Mesodermal cell (in vitro differentiated cells): ENCODE measurements around the gene CREBZF.

Experiments
- H3K27ac ChIP-seq: 2 replicates; pipeline ENCODE4 v1.7.0; 2013; ENCODE audit warnings: mild to moderate bottlenecking, low read depth, low read length, moderate library complexity; ENCODE audit not compliant: severe bottlenecking
- H3K36me3 ChIP-seq: 2 replicates; pipeline ENCODE4 v1.7.1; 2013; ENCODE audit warnings: mild to moderate bottlenecking, low read length, moderate library complexity; ENCODE audit not compliant: control insufficient read depth, insufficient read depth
- H3K4me1 ChIP-seq: one replicate; pipeline ENCODE4 v1.7.1; 2013; ENCODE audit warnings: mild to moderate bottlenecking, low read length; ENCODE audit not compliant: insufficient read depth, control insufficient read depth, poor library complexity, severe bottlenecking
- H3K4me3 ChIP-seq: 2 replicates; pipeline ENCODE4 v1.7.0; 2013; ENCODE audit warnings: low read length, control low read depth, mild to moderate bottlenecking; ENCODE audit not compliant: insufficient read depth, poor library complexity, severe bottlenecking; ENCODE audit errors: extremely low read depth
- H3K9me3 ChIP-seq: 2 replicates; pipeline ENCODE4 v1.7.1; 2013; ENCODE audit warnings: mild to moderate bottlenecking, low read length, moderate library complexity; ENCODE audit not compliant: control insufficient read depth
- WGBS, 2 experiments: methylation state at CpG; one replicate each; pipeline ENCODE4 v1.1.5; 2013; ENCODE audit warnings: missing lambda C conversion rate in 2 of 2; ENCODE audit not compliant: insufficient coverage in 2 of 2; 5-methylcytosine and 5-hydroxymethylcytosine counted together

Gene CREBZF

DNA sequence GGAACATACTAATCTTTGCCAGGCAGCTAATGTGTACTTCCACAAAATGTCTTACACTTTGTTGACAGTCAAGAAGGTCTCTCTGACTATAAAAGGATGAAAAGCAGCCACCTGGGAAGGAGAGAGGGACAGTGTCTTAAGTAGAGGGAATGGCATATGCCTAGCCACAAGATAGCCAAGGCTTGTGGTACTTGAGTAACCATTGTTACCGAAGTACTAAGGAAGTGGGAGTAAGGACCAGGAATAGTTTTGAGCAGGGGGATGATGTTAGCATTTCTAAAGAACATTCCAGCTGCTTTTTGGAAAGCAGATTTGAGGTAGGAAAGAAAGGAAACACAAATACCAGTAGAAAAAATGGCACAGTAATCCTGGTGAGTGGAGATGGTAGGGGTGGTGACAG lies 13.8 kb downstream of the CREBZF start:
- WGBS, 2 experiments, result 83 to 90% methylated on average over 1 of the region's 1 CpG
- Histone ChIP-seq H3K9me3 (no peaks in the 10 kb centered on the region), H3K36me3 (peaks cover 31% of the 10 kb centered on the region), H3K4me1 (no peaks in the 10 kb centered on the region), H3K27ac (no peak overlapping the region), H3K4me3 (no peak overlapping the region)

DNA sequence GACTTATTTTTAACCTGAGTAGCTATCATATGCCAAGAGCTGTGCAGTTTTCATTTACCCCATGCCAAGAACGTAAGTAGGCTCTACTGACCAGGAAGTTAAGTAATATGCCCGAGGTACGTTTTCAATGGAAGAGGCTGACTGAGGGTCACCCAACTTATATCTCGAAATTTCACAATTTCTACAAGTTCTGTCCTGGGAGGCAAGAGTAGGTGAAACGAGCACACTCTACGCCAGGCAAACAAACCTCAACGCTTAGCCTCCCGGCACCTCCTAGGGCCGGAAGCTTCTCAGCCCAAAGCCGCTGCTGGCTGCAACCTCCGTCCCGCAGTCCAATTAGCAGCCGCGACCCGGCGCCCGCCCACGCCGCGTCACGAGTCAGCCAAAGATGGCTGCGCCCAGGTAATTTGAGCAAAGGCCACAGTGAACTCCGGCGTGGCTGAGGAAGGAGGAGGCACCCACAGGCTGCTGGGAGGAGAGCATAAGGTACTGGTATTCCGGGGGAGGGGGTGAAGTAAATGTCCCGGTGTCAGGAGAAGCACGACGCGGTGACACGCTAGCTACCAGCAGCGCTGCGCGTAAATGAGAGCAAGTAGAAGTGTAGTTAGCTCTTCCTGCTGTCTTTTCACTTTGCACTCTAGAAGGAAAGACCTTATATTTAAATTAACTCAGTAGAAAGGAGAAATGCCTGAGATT lies 17.2 kb downstream of the CREBZF start, which contains the start of gene TMEM126A:
Gene TMEM126A, plus strand, starts transcription at position 364 of the 696 bp plus-strand sequence. CDS start 2,289 bp downstream, outside the sequence.
- H3K36me3 ChIP-seq, result peaks cover 11% of the 10 kb centered on the region
- H3K27ac ChIP-seq, result peak within 1 kb of the TSS; percentile 68
- H3K4me1 ChIP-seq, result no peaks in the 10 kb centered on the region
- WGBS, 2 experiments, result 0 to 1% methylated on average over 25 of the region's 33 CpGs
- peak within 1 kb of the TSS; percentile 63 for H3K4me3 ChIP-seq
- no peaks in the 10 kb centered on the region for H3K9me3 ChIP-seq

DNA sequence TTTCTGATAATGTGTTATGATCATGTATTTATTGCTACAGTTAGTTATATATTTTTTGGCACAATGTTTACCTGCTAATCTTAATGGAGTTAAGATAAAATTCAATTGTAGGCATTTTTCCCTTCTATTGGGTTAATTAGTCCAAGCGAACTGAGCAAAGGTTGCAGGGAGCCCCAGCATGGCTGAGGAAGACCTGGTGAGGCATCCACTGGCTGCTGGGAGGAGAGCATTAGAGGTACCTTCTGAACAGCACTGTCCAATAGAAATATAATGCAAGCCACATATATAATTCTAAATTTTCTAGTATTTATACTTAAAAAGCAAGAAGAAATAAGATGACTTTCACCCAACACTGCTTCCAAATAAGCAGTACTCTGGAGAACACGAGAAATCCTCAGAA lies 17.9 kb downstream of the CREBZF start:
- H3K27ac ChIP-seq, result peak overlapping the region; percentile 62
- WGBS, 2 experiments, result 93% methylated on average over 2 of the region's 2 CpGs; no CpG with 5 or more reads in 1 of the 2 experiments

DNA sequence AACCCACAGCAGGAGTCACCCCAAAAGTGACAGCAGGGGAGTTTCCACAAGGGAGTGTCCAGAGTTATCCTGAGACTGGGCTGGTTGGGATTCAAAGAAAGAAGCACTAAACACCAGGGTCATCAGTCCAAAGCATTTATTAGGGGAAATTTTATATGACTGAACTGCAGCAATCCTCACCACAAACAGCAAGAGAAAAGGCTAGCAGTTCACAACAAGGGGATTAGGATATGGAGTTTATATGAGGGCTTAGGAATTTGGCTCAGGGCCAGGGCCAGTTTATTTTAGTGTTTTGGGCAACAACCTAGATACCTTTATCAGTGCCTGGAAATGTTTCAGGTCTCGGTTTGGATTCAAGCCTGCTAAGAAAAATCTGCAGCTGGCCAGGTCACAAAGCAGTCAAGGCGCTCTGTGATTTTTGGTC lies 21.7 kb downstream of the CREBZF start:
- peaks cover 3% of the 10 kb centered on the region for H3K36me3 ChIP-seq
- H3K4me3 ChIP-seq, result no peak overlapping the region
- 81% methylated on average over 2 of the region's 2 CpGs; no CpG with 5 or more reads in 1 of the 2 experiments for WGBS, 2 experiments

More for the DNA sequence above, 17.9 kb downstream of the CREBZF start:
- H3K9me3 ChIP-seq, result no peaks in the 10 kb centered on the region
- peaks cover 11% of the 10 kb centered on the region for H3K36me3 ChIP-seq
- H3K4me1 ChIP-seq, result no peaks in the 10 kb centered on the region
- H3K4me3 ChIP-seq, result peak overlapping the region; percentile 63

DNA sequence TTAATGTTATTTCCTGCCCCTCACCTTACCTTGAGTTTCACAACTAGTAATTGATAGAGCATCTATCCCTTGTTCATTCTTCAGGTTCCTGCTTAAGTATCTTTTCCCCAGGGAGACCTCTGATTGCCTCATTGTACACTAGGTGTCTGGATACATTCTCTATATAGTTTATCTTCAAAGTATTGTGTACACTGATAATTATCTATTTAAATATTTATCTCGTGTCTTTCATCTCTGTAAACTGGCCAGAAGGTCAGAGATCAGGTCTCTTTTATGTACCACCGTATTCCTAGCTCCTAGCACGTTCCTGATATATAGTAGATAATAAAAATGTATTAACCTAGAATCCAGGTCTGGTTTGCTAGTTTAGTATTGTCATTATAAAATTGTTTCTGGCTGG lies 30.2 kb downstream of the CREBZF start:
- no peak overlapping the region for H3K4me3 ChIP-seq
- H3K27ac ChIP-seq, result no peak overlapping the region
- peaks cover 37% of the 10 kb centered on the region for H3K36me3 ChIP-seq
- H3K9me3 ChIP-seq, result no peaks in the 10 kb centered on the region
- peaks cover 4% of the 10 kb centered on the region for H3K4me1 ChIP-seq
- WGBS, 2 experiments, result no CpG with 5 or more reads among the region's 3 CpGs

More for the DNA sequence above, 21.7 kb downstream of the CREBZF start:
- H3K27ac ChIP-seq, result no peak overlapping the region
- H3K4me1 ChIP-seq, result no peaks in the 10 kb centered on the region
- no peaks in the 10 kb centered on the region for H3K9me3 ChIP-seq

DNA sequence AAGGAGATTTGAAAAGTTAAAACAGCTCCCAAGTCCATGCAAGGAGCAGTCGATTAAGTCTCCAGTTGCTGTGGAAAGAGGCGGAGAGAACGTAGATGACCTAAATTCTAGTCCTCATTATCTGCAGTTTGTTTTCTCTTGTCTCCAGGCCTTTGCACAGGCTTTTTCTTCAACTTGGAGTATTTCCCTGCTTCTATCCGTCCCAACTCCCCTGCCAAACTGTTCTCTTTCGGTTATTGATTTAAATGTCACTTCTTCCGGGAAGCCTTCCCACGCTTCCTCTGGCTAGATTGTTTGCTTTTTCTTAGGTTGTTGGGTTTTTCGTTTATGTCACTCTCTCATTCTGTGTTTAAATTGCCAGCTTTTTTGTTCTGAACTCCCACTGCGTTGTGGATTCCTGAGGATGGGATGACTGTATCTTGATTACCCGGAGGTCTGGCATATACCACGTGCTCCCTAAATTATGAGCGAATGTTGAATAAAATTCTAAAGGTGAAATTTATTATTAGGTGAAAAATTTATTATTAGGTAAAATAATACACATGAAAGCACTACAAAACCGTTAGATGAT lies 36.1 kb downstream of the CREBZF start:
- Histone ChIP-seq H3K36me3 (peaks cover 16% of the 10 kb centered on the region), H3K9me3 (no peaks in the 10 kb centered on the region), H3K27ac (peak overlapping the region; percentile 41), H3K4me1 (peaks cover 13% of the 10 kb centered on the region), H3K4me3 (peak overlapping the region; percentile 56)
- WGBS, 2 experiments, result 0% methylated on average over 3 to 8 of the region's 13 CpGs

DNA sequence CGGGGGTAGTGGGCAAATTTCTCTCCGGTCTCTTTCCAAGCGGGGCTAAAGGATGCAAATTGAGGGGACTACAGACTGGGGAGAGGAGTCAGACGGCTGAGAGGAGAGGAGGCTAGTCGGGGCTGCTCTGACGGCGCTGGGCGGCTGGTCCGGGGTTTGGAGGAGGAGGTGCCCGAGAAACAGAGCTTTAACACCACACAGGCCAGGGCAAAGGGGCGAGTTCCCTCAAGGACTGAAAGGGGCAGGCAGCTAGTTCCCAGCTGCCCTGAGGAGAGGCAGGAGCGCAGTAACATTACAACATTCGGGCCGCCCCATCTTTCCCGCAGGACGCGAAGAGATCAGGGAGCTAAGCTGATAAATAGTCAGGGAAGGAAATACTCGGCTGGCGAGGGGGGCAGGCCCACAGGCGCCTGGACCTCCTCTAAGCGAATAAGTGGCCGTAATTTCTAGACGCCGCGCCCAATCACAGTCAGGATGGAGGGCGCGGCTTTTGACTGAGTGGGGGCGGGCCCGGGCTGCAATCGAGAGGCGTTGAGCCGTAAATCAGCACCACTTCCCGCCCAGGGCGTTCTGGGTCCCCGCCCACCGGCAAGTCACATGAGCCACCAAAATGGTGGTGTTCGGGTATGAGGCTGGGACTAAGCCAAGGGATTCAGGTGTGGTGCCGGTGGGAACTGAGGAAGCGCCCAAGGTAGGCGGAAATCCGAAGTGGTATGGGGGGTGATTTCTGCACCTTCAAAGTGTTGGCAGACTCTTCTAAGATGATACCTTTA lies 36.7 kb downstream of the CREBZF start, which contains the start of gene TMEM126B:
Gene TMEM126B, plus strand, starts transcription at position 596 of the 773 bp plus-strand sequence. Its CDS starts 15 bp downstream, at position 611.
- peak within 1 kb of the TSS; percentile 77 for H3K27ac ChIP-seq
- H3K4me1 ChIP-seq, result peaks cover 13% of the 10 kb centered on the region
- peak within 1 kb of the TSS; percentile 56 for H3K4me3 ChIP-seq
- H3K9me3 ChIP-seq, result no peaks in the 10 kb centered on the region
- WGBS, 2 experiments, result 1% methylated on average over 34 to 36 of the region's 41 CpGs
- peaks cover 16% of the 10 kb centered on the region for H3K36me3 ChIP-seq

DNA sequence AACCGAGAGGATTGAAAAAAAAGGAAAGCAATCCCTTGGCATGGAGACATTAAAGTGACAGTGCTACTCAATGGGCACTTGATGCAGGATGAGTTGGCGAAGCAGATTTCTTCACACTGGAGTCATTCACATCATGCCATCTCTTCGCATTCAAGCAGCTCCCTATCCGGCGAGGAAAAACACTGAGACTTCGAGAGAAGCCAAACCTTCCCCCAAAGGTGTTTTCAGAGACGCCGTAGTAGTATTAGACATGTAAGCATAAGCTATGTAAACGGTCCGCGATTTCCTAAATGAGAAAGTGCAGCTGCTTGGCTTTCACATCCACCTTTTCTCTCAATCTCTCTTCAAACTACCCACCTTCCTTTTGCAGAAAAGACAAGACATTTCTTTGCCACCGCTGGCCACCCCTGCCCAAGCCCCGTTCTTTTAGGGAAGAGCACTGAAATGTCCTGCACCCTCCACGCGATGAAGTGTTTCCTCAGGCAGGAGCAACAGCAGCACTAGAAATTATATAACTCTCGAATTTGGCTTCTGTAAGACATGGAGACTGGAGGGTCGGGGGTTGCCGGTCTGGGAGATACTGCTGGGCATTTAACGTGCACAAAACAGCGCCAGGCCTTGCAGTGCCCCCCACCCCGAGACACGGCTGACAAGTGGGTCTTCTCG lies 37.5 kb downstream of the CREBZF start, which contains the start of gene DLG2:
Gene DLG2, minus strand, starts transcription at position 13 of the 666 bp plus-strand sequence.
- WGBS, 2 experiments, result 1 to 5% methylated on average over 12 to 13 of the region's 23 CpGs
- H3K36me3 ChIP-seq, result peaks cover 16% of the 10 kb centered on the region
- H3K4me1 ChIP-seq, result peaks cover 13% of the 10 kb centered on the region
- H3K9me3 ChIP-seq, result no peaks in the 10 kb centered on the region
- H3K4me3 ChIP-seq, result peak within 1 kb of the TSS; percentile 56
- H3K27ac ChIP-seq, result peak within 1 kb of the TSS; percentile 77

DNA sequence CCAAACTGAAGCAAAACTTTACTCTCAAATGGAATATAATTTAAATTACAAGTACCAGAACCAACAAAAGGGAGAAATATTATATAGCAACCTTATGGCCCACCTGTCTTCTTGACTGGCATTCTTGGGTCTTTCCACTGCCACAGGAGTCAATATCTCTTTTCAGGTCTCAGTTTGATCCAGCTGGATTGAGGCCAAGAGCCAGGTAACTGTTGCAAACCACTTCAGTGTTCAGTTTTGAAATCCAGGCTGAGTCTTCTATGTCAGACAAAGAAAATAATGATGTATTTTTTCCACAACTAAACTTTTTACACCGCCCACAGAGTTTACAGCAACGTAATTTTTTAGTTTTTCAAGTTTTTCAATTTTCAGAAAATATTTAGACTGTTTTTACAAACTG lies 38.4 kb downstream of the CREBZF start:
- H3K4me1 ChIP-seq, result peaks cover 13% of the 10 kb centered on the region
- H3K27ac ChIP-seq, result no peak overlapping the region
- WGBS, 2 experiments, result no CpG with 5 or more reads among the region's 2 CpGs
- peaks cover 11% of the 10 kb centered on the region for H3K36me3 ChIP-seq
- no peak overlapping the region for H3K4me3 ChIP-seq
- H3K9me3 ChIP-seq, result no peaks in the 10 kb centered on the region

DNA sequence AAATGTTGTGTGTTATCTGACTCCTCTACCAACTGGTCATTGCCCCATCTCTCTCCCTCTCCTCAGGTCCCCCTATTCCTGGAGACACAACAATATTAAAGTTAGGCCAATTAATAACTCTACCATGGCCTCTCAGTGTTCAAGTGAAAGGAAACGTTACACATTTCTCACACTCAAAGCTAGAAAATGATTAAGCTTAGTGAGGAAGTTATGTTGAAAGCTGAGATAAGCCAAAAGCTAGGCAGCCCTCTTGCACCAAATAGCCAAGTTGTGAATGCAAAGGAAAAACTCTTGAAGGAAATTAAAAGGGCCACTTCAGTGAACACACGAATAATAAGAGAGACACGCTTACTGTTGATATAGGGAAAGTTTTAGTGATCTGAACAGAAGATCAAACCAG lies 44.7 kb downstream of the CREBZF start:
- H3K36me3 ChIP-seq, result no peaks in the 10 kb centered on the region
- no peak overlapping the region for H3K4me3 ChIP-seq
- no CpG with 5 or more reads among the region's 3 CpGs for WGBS, 2 experiments
- no peaks in the 10 kb centered on the region for H3K9me3 ChIP-seq
- no peak overlapping the region for H3K27ac ChIP-seq
- H3K4me1 ChIP-seq, result no peaks in the 10 kb centered on the region
